ENCODE results near the gene COL9A3. TPM values are rescaled to one million over a fixed set of nuclear protein-coding genes. Genes with fewer than 3 reads are reported as not detected.

COL9A3 gene
- total RNA-seq, 6 experiments from 2014 or later, result 1.5 to 7.6 (median 3.5) TPM

- Histone ChIP-seq H3K27ac (no peak overlapping the region), H3K9me3 (no peaks in the 10 kb centered on the region), H3K4me1 (peaks cover 0 to 27% (median 7%) of the 10 kb centered on the region in 4 donors), H3K4me3 (no peak overlapping the region), H3K27me3 (no peaks in the 10 kb centered on the region), H3K36me3 (peaks cover 13 to 56% (median 35%) of the 10 kb centered on the region in 4 donors)
- no CpG with 5 or more reads among the region's 24 CpGs for WGBS (ENCODE audit: insufficient coverage, low coverage, low lambda C conversion rate, missing lambda C conversion rate)
- DNase-seq (no peak), ATAC-seq (no peak)
- intact Hi-C loops (cut with DNase I), result no loop called here
- no peak for TF ChIP-seq POLR2A (IDR thresholded peaks at IDR 0.05)
- TF ChIP-seq CTCF (IDR thresholded peaks at IDR 0.05), result no peak
These were observed 7.1 kb upstream of the COL9A3 start for GRCh38 chr20:62809530-62810428.

GRCh38 chr20:62811320-62811719 is 5.5 kb upstream of the COL9A3 start:
- ATAC-seq (no peak), DNase-seq (no peak)
- no peaks in the 10 kb centered on the region for H3K9me3 ChIP-seq
- 90% methylated on average over 4 of the region's 21 CpGs for WGBS (ENCODE audit: insufficient coverage, low coverage, low lambda C conversion rate, missing lambda C conversion rate)
- TF ChIP-seq POLR2A (IDR thresholded peaks at IDR 0.05), result no peak
- TF ChIP-seq CTCF (IDR thresholded peaks at IDR 0.05), result no peak
- no peaks in the 10 kb centered on the region for H3K27me3 ChIP-seq
- no peak overlapping the region for H3K27ac ChIP-seq
- intact Hi-C loops (cut with DNase I), result no loop called here
- H3K36me3 ChIP-seq, result peaks cover 13 to 56% (median 35%) of the 10 kb centered on the region in 4 donors
- no peak overlapping the region for H3K4me3 ChIP-seq
- H3K4me1 ChIP-seq, result peaks cover 2 to 23% (median 6%) of the 10 kb centered on the region in 4 donors

GRCh38 chr20:62811720-62812119 is 5.1 kb upstream of the COL9A3 start:
- Histone ChIP-seq H3K27me3 (no peaks in the 10 kb centered on the region), H3K36me3 (peaks cover 13 to 56% (median 35%) of the 10 kb centered on the region in 4 donors), H3K9me3 (no peaks in the 10 kb centered on the region), H3K27ac (no peak overlapping the region), H3K4me1 (peaks cover 2 to 22% (median 4%) of the 10 kb centered on the region in 4 donors), H3K4me3 (no peak overlapping the region)
- TF ChIP-seq CTCF (IDR thresholded peaks at IDR 0.05), result no peak
- TF ChIP-seq POLR2A (IDR thresholded peaks at IDR 0.05), result no peak
- ATAC-seq (no peak), DNase-seq (no peak)
- 20% methylated on average over 1 of the region's 10 CpGs for WGBS (ENCODE audit: insufficient coverage, low coverage, low lambda C conversion rate, missing lambda C conversion rate)
- intact Hi-C loops (cut with DNase I), result no loop called here

- no peak for TF ChIP-seq POLR2A (IDR thresholded peaks at IDR 0.05)
- TF ChIP-seq CTCF (IDR thresholded peaks at IDR 0.05), result no peak
- intact Hi-C loops (cut with DNase I), result no loop called here
- Histone ChIP-seq H3K27ac (no peak overlapping the region), H3K4me1 (peaks cover 0 to 16% (median under 1%) of the 10 kb centered on the region in 4 donors), H3K9me3 (no peaks in the 10 kb centered on the region), H3K36me3 (peaks cover 13 to 55% (median 35%) of the 10 kb centered on the region in 4 donors), H3K27me3 (no peaks in the 10 kb centered on the region), H3K4me3 (no peak overlapping the region)
- no peak for DNase-seq
- no peak for ATAC-seq
- WGBS (ENCODE audit: insufficient coverage, low coverage, low lambda C conversion rate, missing lambda C conversion rate), result 40% methylated on average over 1 of the region's 43 CpGs
These were observed 4.5 kb upstream of the COL9A3 start for GRCh38 chr20:62812181-62812906.
